ENCODE results near the gene RFESD. TPM values are rescaled to one million over a fixed set of nuclear protein-coding genes. Genes with fewer than 3 reads are reported as not detected.

Gene RFESD
- total and polyA plus RNA-seq, 4 donors: 0.50 to 3.4 (median 1.0) TPM

DNA sequence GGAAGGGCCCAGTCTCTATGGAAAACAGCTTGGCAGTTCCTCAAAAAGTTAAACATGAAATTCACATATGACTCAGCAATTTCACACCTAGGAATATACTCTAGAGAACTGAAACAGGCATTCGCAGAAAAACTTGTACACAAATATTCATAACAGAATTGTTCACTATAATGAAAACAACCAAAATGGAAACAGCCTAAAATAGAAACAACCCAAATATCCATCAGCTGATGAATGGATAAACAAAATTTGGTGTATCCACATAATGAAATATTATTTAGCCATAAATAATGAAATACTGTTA lies 31.5 kb upstream of the RFESD start:
- Histone ChIP-seq H3K36me3 (ENCODE audit: control insufficient read depth in 1 of 2, insufficient read depth in 2 of 2, low read length in 1 of 2) (no peaks in the 10 kb centered on the region), H3K27ac (ENCODE audit: low read depth in 1 of 2, low read length in 2 of 2) (no peak overlapping the region), H3K27me3 (ENCODE audit: control insufficient read depth in 1 of 2, insufficient read depth in 2 of 2, low read length in 1 of 2) (no peaks in the 10 kb centered on the region), H3K9me3 (ENCODE audit: control insufficient read depth, low read length) (peaks cover 2% of the 10 kb centered on the region), H3K4me1 (ENCODE audit: control insufficient read depth in 1 of 2, insufficient read depth in 2 of 2, low read length in 2 of 2) (no peaks in the 10 kb centered on the region), H3K4me3 (ENCODE audit: low read length in 2 of 2) (no peak overlapping the region)
- ATAC-seq (ENCODE audit: low FRiP score) (no peak), DNase-seq (no peak)
- intact Hi-C loops (cut with DNase I): no loop called here
- WGBS, 2 donors: 85 to 92% methylated on average over 1 of the region's 1 CpG

DNA sequence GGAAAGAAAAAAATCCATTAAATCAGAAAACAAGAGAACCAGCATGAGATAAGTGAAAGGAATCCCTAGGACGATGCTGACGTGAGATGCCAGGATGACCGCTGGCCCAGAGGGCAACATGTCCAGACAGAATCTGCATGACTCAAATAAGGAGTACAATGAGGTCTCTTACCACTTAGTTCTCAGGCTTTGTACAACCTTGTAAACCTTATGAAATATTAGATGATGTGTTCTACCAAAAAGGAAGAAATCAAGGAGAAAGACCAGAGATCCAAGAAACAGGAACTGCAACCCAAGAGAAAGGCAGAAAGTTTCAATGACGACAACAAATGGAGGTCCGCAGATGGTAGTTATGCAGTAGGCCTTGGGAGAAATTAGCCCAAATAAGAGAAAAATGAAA lies 29.5 kb upstream of the RFESD start:
- Histone ChIP-seq H3K4me1 (ENCODE audit: control insufficient read depth in 1 of 2, insufficient read depth in 2 of 2, low read length in 2 of 2) (no peaks in the 10 kb centered on the region), H3K36me3 (ENCODE audit: control insufficient read depth in 1 of 2, insufficient read depth in 2 of 2, low read length in 1 of 2) (no peaks in the 10 kb centered on the region), H3K27ac (ENCODE audit: low read depth in 1 of 2, low read length in 2 of 2) (no peak overlapping the region), H3K4me3 (ENCODE audit: low read length in 2 of 2) (no peak overlapping the region), H3K9me3 (ENCODE audit: control insufficient read depth, low read length) (peaks cover 2% of the 10 kb centered on the region), H3K27me3 (ENCODE audit: control insufficient read depth in 1 of 2, insufficient read depth in 2 of 2, low read length in 1 of 2) (no peaks in the 10 kb centered on the region)
- intact Hi-C loops (cut with DNase I): no loop called here
- 89 to 96% methylated on average over 5 of the region's 5 CpGs for WGBS, 2 donors
- ATAC-seq (ENCODE audit: low FRiP score): no peak
- no peak for DNase-seq

DNA sequence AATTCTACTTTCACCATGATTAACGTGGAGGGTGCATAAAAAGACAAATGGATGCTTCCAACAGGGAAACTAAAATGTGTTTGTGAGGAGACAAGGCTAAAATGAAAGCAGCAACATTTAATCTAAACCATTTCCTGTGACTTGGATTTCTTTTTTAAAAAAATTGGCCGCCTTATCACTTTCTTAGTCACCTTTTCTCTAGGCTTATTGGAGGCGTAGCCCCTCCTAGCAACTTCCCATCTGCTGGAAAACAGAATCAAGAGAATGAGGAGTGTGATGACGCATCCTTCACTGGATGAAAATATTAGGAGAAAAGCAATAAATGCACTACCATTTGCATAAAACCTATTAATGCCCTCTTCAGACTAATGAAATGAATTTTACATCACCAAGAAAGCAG lies 27.5 kb upstream of the RFESD start:
- H3K4me3 ChIP-seq (ENCODE audit: low read length in 2 of 2): no peak overlapping the region
- ATAC-seq (ENCODE audit: low FRiP score) (no peak), DNase-seq (no peak)
- no peak overlapping the region for H3K27ac ChIP-seq (ENCODE audit: low read depth in 1 of 2, low read length in 2 of 2)
- 93 to 98% methylated on average over 4 of the region's 4 CpGs for WGBS, 2 donors
- intact Hi-C loops (cut with DNase I): no loop called here
- H3K36me3 ChIP-seq (ENCODE audit: control insufficient read depth in 1 of 2, insufficient read depth in 2 of 2, low read length in 1 of 2): no peaks in the 10 kb centered on the region
- H3K27me3 ChIP-seq (ENCODE audit: control insufficient read depth in 1 of 2, insufficient read depth in 2 of 2, low read length in 1 of 2): no peaks in the 10 kb centered on the region
- no peaks in the 10 kb centered on the region for H3K9me3 ChIP-seq (ENCODE audit: control insufficient read depth, low read length)
- H3K4me1 ChIP-seq (ENCODE audit: control insufficient read depth in 1 of 2, insufficient read depth in 2 of 2, low read length in 2 of 2): no peaks in the 10 kb centered on the region

DNA sequence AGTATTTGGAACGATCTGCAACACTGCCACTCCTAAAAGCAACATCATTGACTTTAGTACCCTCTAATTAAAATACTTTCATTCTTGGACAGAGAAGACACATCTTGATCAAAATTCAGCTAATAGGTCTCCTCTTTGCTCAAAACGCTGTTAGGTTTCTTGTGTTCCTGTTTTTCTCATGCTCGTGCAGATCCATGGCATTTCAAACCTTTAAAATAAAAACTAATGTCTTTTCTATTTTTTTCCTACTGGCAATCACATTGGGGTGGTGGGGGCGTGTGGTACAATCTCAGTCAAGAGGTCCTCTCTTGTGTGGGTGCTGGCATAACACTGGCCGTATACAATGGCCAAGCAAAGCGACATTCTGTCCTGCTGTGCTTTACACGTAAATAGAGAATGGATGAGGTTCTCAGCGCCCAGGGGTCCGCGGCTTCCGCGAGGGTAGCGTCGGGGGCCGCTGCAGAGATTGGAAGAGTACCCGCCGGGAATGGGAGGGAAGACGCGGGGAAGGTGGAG lies 27.0 kb upstream of the RFESD start:
- Histone ChIP-seq H3K4me3 (ENCODE audit: low read length in 2 of 2) (peak overlapping the region in 1 of 2 donors; percentile 50), H3K27me3 (ENCODE audit: control insufficient read depth in 1 of 2, insufficient read depth in 2 of 2, low read length in 1 of 2) (no peaks in the 10 kb centered on the region), H3K27ac (ENCODE audit: low read depth in 1 of 2, low read length in 2 of 2) (no peak overlapping the region), H3K4me1 (ENCODE audit: control insufficient read depth in 1 of 2, insufficient read depth in 2 of 2, low read length in 2 of 2) (no peaks in the 10 kb centered on the region), H3K36me3 (ENCODE audit: control insufficient read depth in 1 of 2, insufficient read depth in 2 of 2, low read length in 1 of 2) (no peaks in the 10 kb centered on the region), H3K9me3 (ENCODE audit: control insufficient read depth, low read length) (no peaks in the 10 kb centered on the region)
- WGBS, 2 donors: 14% methylated on average over 19 of the region's 19 CpGs
- ATAC-seq (ENCODE audit: low FRiP score) (peak; percentile 37), DNase-seq (no peak)
- intact Hi-C loops (cut with DNase I): no loop called here

DNA sequence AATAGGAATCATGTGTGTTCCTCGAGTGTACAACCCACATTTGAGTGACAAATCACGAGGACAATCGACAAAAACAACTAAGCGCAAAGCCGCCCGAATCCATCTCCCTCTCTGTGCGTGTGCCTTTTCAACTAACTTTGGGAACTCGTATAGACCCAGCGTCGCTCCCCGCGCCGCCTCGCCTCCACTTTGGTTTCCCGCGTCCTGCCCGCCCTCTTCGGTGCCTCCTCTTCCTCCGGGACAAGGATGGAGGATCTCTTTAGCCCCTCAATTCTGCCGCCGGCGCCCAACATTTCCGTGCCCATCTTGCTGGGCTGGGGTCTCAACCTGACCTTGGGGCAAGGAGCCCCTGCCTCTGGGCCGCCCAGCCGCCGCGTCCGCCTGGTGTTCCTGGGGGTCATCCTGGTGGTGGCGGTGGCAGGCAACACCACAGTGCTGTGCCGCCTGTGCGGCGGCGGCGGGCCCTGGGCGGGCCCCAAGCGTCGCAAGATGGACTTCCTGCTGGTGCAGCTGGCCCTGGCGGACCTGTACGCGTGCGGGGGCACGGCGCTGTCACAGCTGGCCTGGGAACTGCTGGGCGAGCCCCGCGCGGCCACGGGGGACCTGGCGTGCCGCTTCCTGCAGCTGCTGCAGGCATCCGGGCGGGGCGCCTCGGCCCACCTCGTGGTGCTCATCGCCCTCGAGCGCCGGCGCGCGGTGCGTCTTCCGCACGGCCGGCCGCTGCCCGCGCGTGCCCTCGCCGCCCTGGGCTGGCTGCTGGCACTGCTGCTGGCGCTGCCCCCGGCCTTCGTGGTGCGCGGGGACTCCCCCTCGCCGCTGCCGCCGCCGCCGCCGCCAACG lies 26.3 kb upstream of the RFESD start, which contains the start of gene GPR150:
Gene GPR150, plus strand, starts transcription at position 58 of the 840 bp plus-strand sequence. Its CDS starts 189 bp downstream, at position 247.
- DNase-seq (peak; percentile 77 to 85), ATAC-seq (ENCODE audit: low FRiP score) (peak; percentile 65)
- Histone ChIP-seq H3K4me3 (ENCODE audit: low read length in 2 of 2) (peak within 1 kb of the TSS; percentile 42 to 50), H3K27ac (ENCODE audit: low read depth in 1 of 2, low read length in 2 of 2) (no peak within 1 kb of the TSS), H3K36me3 (ENCODE audit: control insufficient read depth in 1 of 2, insufficient read depth in 2 of 2, low read length in 1 of 2) (no peaks in the 10 kb centered on the region), H3K9me3 (ENCODE audit: control insufficient read depth, low read length) (no peaks in the 10 kb centered on the region), H3K27me3 (ENCODE audit: control insufficient read depth in 1 of 2, insufficient read depth in 2 of 2, low read length in 1 of 2) (no peaks in the 10 kb centered on the region), H3K4me1 (ENCODE audit: control insufficient read depth in 1 of 2, insufficient read depth in 2 of 2, low read length in 2 of 2) (no peaks in the 10 kb centered on the region)
- intact Hi-C loops (cut with DNase I): no loop called here
- WGBS, 2 donors: 0 to 1% methylated on average over 65 to 85 of the region's 85 CpGs

DNA sequence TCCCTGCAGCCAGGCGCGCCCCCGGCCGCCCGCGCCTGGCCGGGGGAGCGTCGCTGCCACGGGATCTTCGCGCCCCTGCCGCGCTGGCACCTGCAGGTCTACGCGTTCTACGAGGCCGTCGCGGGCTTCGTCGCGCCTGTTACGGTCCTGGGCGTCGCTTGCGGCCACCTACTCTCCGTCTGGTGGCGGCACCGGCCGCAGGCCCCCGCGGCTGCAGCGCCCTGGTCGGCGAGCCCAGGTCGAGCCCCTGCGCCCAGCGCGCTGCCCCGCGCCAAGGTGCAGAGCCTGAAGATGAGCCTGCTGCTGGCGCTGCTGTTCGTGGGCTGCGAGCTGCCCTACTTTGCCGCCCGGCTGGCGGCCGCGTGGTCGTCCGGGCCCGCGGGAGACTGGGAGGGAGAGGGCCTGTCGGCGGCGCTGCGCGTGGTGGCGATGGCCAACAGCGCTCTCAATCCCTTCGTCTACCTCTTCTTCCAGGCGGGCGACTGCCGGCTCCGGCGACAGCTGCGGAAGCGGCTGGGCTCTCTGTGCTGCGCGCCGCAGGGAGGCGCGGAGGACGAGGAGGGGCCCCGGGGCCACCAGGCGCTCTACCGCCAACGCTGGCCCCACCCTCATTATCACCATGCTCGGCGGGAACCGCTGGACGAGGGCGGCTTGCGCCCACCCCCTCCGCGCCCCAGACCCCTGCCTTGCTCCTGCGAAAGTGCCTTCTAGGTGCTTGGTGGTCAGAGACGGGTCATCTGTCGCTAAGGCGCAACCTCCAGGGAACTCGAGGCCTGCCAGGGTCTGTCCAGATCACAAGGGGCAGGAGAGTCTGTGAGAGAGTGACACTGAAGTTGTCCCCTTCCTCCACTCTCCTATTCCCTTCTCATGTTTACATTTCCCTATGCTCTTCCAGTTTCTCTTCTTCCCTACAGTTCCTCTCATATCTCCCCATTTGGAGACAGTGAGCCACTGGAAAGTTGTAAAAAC lies 25.4 kb upstream of the RFESD start:
- Histone ChIP-seq H3K9me3 (ENCODE audit: control insufficient read depth, low read length) (no peaks in the 10 kb centered on the region), H3K27ac (ENCODE audit: low read depth in 1 of 2, low read length in 2 of 2) (no peak overlapping the region), H3K4me1 (ENCODE audit: control insufficient read depth in 1 of 2, insufficient read depth in 2 of 2, low read length in 2 of 2) (no peaks in the 10 kb centered on the region), H3K27me3 (ENCODE audit: control insufficient read depth in 1 of 2, insufficient read depth in 2 of 2, low read length in 1 of 2) (no peaks in the 10 kb centered on the region), H3K4me3 (ENCODE audit: low read length in 2 of 2) (peak overlapping the region; percentile 42 to 50), H3K36me3 (ENCODE audit: control insufficient read depth in 1 of 2, insufficient read depth in 2 of 2, low read length in 1 of 2) (no peaks in the 10 kb centered on the region)
- intact Hi-C loops (cut with DNase I): no loop called here
- peak; percentile 52 to 81 for DNase-seq
- WGBS, 2 donors: 3 to 4% methylated on average over 84 to 92 of the region's 92 CpGs
- peak; percentile 65 for ATAC-seq (ENCODE audit: low FRiP score)

DNA sequence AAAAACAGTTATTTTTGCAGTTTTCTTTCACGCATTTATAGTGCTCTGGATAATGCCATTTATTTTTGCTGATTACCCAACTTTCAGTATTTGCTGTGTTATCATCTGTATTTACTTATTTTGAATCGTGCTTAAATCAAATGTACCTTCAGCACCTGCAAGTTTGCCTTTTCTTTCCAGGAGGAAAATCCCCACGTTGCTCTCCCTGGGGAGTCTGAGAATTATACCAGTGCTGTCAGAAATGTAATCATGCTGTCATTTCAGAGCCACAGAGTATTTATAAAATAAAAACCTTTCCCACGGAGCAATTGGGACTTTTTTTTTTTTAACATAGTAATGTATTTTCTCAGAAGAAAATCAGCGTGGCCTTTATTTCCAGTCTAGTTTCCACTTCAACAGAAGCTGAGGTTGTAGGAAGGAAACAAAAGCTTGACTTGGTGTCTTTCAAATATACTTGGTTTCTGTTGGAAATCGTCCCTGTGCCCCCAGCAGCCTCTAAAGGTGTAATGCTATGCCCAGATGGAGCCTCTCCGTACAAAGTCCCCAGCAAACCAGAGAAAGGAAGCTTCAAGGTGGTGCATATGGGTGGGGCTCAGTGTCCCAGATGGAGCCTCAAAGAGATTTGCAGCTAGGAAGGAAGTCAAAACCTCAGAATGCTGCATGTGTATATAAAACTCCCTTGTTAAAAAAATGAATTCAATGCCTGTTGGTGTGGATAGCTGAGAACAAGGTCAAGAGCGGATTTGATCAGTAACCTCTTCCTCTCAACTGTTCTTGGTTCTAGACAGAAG lies 24.5 kb upstream of the RFESD start:
- H3K27ac ChIP-seq (ENCODE audit: low read depth in 1 of 2, low read length in 2 of 2): no peak overlapping the region
- no peak for DNase-seq
- WGBS, 2 donors: 60 to 61% methylated on average over 8 of the region's 8 CpGs
- intact Hi-C loops (cut with DNase I): no loop called here
- ATAC-seq (ENCODE audit: low FRiP score): no peak
- H3K4me3 ChIP-seq (ENCODE audit: low read length in 2 of 2): no peak overlapping the region
- no peaks in the 10 kb centered on the region for H3K4me1 ChIP-seq (ENCODE audit: control insufficient read depth in 1 of 2, insufficient read depth in 2 of 2, low read length in 2 of 2)
- no peaks in the 10 kb centered on the region for H3K36me3 ChIP-seq (ENCODE audit: control insufficient read depth in 1 of 2, insufficient read depth in 2 of 2, low read length in 1 of 2)
- no peaks in the 10 kb centered on the region for H3K9me3 ChIP-seq (ENCODE audit: control insufficient read depth, low read length)
- H3K27me3 ChIP-seq (ENCODE audit: control insufficient read depth in 1 of 2, insufficient read depth in 2 of 2, low read length in 1 of 2): no peaks in the 10 kb centered on the region

DNA sequence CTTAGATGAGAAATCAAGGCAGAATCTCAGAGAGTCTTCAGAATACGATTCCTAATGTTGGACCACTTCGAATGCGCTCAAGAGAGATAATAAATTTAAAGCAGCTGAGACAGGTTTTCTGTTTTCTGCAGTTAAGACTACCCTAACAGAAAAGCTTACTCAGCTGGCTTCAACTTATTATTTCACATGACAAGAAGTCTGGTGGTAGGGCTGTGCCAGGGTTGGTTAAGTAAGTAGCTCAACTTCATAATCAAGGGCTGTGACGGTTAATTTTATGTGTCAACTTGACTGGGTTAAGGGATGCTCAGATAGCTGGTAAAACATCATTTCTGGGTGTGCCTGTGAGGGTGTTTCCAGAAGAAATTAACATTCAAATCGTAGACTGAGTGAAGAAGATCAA lies 22.9 kb upstream of the RFESD start:
- Histone ChIP-seq H3K4me3 (ENCODE audit: low read length in 2 of 2) (no peak overlapping the region), H3K27me3 (ENCODE audit: control insufficient read depth in 1 of 2, insufficient read depth in 2 of 2, low read length in 1 of 2) (no peaks in the 10 kb centered on the region), H3K27ac (ENCODE audit: low read depth in 1 of 2, low read length in 2 of 2) (no peak overlapping the region), H3K4me1 (ENCODE audit: control insufficient read depth in 1 of 2, insufficient read depth in 2 of 2, low read length in 2 of 2) (no peaks in the 10 kb centered on the region), H3K36me3 (ENCODE audit: control insufficient read depth in 1 of 2, insufficient read depth in 2 of 2, low read length in 1 of 2) (no peaks in the 10 kb centered on the region), H3K9me3 (ENCODE audit: control insufficient read depth, low read length) (no peaks in the 10 kb centered on the region)
- DNase-seq (no peak), ATAC-seq (ENCODE audit: low FRiP score) (no peak)
- intact Hi-C loops (cut with DNase I): no loop called here
- 96 to 97% methylated on average over 5 of the region's 5 CpGs for WGBS, 2 donors
